ENCODE measurements around the gene ANKRD33B. TPM values are rescaled to one million over a fixed set of nuclear protein-coding genes. Genes with fewer than 3 reads are reported as not detected.

ANKRD33B gene
- total RNA-seq, 1 donor from 2014 or later, result 170 TPM

- H3K27ac Mint-ChIP-seq, result no peak overlapping the region
- ChIA-PET CTCF (no interaction called here), POLR2A (interaction anchor here (0.5 to 0.6 kb wide), 2 partner anchors 15 to 31 kb away, joined by 3 to 4 read pairs; no protein-coding TSS in a partner anchor)
- H3K36me3 Mint-ChIP-seq (ENCODE audit: low read depth), result no peaks in the 10 kb centered on the region
- no peaks in the 10 kb centered on the region for H3K27me3 Mint-ChIP-seq
- no peak overlapping the region for H3K4me3 Mint-ChIP-seq
- no peak for TF ChIP-seq CTCF (IDR thresholded peaks at IDR 0.05)
- peaks cover 6% of the 10 kb centered on the region for H3K9me3 Mint-ChIP-seq
- DNase-seq (no peak), ATAC-seq (ENCODE audit: low read depth) (no peak)
- intact Hi-C loops (cut with micrococcal nuclease), result no loop called here
- peaks cover 13% of the 10 kb centered on the region for H3K4me1 Mint-ChIP-seq
Observed at GRCh38 chr5:10520706-10521105, 43.2 kb upstream of the ANKRD33B start.

GRCh38 chr5:10521466-10522223, 42.2 kb upstream of the ANKRD33B start:
- TF ChIP-seq CTCF (IDR thresholded peaks at IDR 0.05), result no peak
- Mint-ChIP-seq H3K4me3 (no peak overlapping the region), H3K4me1 (peaks cover 13% of the 10 kb centered on the region), H3K27me3 (no peaks in the 10 kb centered on the region), H3K36me3 (ENCODE audit: low read depth) (no peaks in the 10 kb centered on the region), H3K27ac (no peak overlapping the region), H3K9me3 (peaks cover 6% of the 10 kb centered on the region)
- intact Hi-C loops (cut with micrococcal nuclease), result no loop called here
- POLR2A ChIA-PET, result interaction anchor here (0.6 kb wide), 1 partner anchor 30 kb away, joined by 3 read pairs; no protein-coding TSS in a partner anchor
- CTCF ChIA-PET, result no interaction called here
- ATAC-seq (ENCODE audit: low read depth) (no peak), DNase-seq (no peak)

- POLR2A ChIA-PET, result no interaction called here
- intact Hi-C loops (cut with micrococcal nuclease), result no loop called here
- no peaks in the 10 kb centered on the region for H3K27me3 Mint-ChIP-seq
- CTCF ChIA-PET, result no interaction called here
- DNase-seq (no peak), ATAC-seq (ENCODE audit: low read depth) (no peak)
- H3K36me3 Mint-ChIP-seq (ENCODE audit: low read depth), result no peaks in the 10 kb centered on the region
- H3K4me1 Mint-ChIP-seq, result peaks cover 13% of the 10 kb centered on the region
- no peak overlapping the region for H3K4me3 Mint-ChIP-seq
- no peak overlapping the region for H3K27ac Mint-ChIP-seq
- TF ChIP-seq CTCF (IDR thresholded peaks at IDR 0.05), result no peak
- peaks cover 6% of the 10 kb centered on the region for H3K9me3 Mint-ChIP-seq
Observed at GRCh38 chr5:10522224-10522611, 41.7 kb upstream of the ANKRD33B start.

GRCh38 chr5:10524376-10525123, 39.3 kb upstream of the ANKRD33B start:
- Mint-ChIP-seq H3K4me3 (no peak overlapping the region), H3K27ac (no peak overlapping the region), H3K9me3 (peaks cover 6% of the 10 kb centered on the region), H3K27me3 (no peaks in the 10 kb centered on the region), H3K36me3 (ENCODE audit: low read depth) (no peaks in the 10 kb centered on the region), H3K4me1 (peaks cover 11% of the 10 kb centered on the region)
- ATAC-seq (ENCODE audit: low read depth) (no peak), DNase-seq (no peak)
- ChIA-PET CTCF (no interaction called here), POLR2A (no interaction called here)
- intact Hi-C loops (cut with micrococcal nuclease), result no loop called here
- TF ChIP-seq CTCF (IDR thresholded peaks at IDR 0.05), result no peak

GRCh38 chr5:10525124-10525495, 38.8 kb upstream of the ANKRD33B start:
- Mint-ChIP-seq H3K36me3 (ENCODE audit: low read depth) (no peaks in the 10 kb centered on the region), H3K27me3 (peaks cover 3% of the 10 kb centered on the region)

More at GRCh38 chr5:10525124-10525495, 38.8 kb upstream of the ANKRD33B start:
- TF ChIP-seq CTCF (IDR thresholded peaks at IDR 0.05), result no peak
- CTCF ChIA-PET, result no interaction called here
- intact Hi-C loops (cut with micrococcal nuclease), result no loop called here
- H3K4me3 Mint-ChIP-seq, result no peak overlapping the region
- POLR2A ChIA-PET, result no interaction called here
- DNase-seq, result no peak
- peaks cover 6% of the 10 kb centered on the region for H3K9me3 Mint-ChIP-seq
- no peak for ATAC-seq (ENCODE audit: low read depth)
- no peak overlapping the region for H3K27ac Mint-ChIP-seq
- peaks cover 7% of the 10 kb centered on the region for H3K4me1 Mint-ChIP-seq

All from activated B cell treated with CpG ODN at 0.5 μM for 24 hours (primary cell).